Astrocyte (in vitro differentiated cells and primary cell): ENCODE results near the gene PLOD1.

Experiments used
- EZH2 ChIP-seq: IDR thresholded peaks from 2 replicates; pipeline ENCODE4 v1.6.1; 2012; ENCODE audit warnings: mild to moderate bottlenecking, low read length, inconsistent platforms; ENCODE audit not compliant: insufficient read depth
- TF ChIP-seq, protein P1 (sequence below): IDR thresholded peaks from 2 replicates; pipeline ENCODE4 v1.5.1; 2011; ENCODE audit warnings: low read depth, mild to moderate bottlenecking, inconsistent platforms, low read length, moderate library complexity; ENCODE audit not compliant: insufficient read depth

DNA sequence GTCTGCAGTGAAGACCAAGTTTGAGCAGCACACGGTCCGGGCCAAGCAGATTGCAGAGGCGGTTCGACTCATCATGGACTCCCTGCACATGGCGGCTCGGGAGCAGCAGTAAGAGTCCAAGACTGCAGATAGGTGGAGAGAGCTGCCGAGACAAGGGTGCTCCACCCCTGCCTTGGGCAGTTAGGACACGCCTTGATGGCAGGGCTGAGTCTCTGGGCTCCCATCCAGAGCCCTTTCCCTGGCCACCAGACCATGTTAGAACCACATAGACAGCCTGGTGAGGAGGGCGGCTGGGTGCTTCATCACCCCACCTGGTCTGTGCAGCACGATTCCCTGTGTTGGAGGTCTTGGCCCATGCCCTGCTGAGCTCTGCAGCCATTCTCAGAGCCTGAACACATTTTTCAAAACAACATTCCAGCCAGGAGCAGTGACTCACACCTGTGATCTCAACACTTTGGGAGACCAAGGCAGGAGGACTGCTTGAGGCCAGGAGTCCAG, 67.5 kb downstream of the PLOD1 start:
- TF ChIP-seq, protein P1, sequence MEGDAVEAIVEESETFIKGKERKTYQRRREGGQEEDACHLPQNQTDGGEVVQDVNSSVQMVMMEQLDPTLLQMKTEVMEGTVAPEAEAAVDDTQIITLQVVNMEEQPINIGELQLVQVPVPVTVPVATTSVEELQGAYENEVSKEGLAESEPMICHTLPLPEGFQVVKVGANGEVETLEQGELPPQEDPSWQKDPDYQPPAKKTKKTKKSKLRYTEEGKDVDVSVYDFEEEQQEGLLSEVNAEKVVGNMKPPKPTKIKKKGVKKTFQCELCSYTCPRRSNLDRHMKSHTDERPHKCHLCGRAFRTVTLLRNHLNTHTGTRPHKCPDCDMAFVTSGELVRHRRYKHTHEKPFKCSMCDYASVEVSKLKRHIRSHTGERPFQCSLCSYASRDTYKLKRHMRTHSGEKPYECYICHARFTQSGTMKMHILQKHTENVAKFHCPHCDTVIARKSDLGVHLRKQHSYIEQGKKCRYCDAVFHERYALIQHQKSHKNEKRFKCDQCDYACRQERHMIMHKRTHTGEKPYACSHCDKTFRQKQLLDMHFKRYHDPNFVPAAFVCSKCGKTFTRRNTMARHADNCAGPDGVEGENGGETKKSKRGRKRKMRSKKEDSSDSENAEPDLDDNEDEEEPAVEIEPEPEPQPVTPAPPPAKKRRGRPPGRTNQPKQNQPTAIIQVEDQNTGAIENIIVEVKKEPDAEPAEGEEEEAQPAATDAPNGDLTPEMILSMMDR = no peak
- TF ChIP-seq EZH2 = no peak
